ENCODE data around the gene SORCS2.

Gene SORCS2

DNA sequence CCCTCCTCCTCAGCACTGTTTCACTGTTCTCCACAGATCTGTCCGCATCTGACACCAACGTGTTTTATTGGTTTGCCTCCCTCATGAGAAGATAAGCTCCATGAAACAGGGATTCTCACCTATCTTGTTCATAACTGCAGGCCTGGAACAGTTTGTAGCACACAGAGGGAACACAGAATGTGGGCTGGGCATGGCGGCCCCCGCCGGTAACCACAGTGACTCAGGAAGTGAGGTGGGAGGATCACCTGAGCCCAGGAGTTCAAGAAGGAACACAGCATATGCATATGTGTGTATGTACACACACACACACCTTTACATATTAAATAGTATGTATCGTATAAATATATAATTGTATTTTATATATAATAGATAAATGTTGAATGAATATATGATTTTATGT, 578.7 kb downstream of the SORCS2 start:
- Histone ChIP-seq H3K4me3 (ENCODE audit: low read length) (0 out of 2 replicates have a peak overlapping the region, but pooled peaks have one; percentile 24), H3K9me3 (ENCODE audit: control insufficient read depth, insufficient read depth, low read length) (no peaks in the 10 kb centered on the region), H3K4me2 (ENCODE audit: low read length) (peak overlapping the region; percentile 53), H3K79me2 (ENCODE audit: control insufficient read depth, low read length) (no peaks in the 10 kb centered on the region), H3K4me1 (ENCODE audit: control insufficient read depth, low read length) (peaks cover 23% of the 10 kb centered on the region), H3K36me3 (ENCODE audit: control insufficient read depth, low read length) (no peaks in the 10 kb centered on the region), H3K27ac (ENCODE audit: low read depth, low read length) (no peak overlapping the region), H3K9me2 (replicated peaks; ENCODE audit: control insufficient read depth, low read length) (no peaks in the 10 kb centered on the region), H3K27me3 (ENCODE audit: control insufficient read depth, low read length) (peaks cover 9% of the 10 kb centered on the region; the same call in 1 of the 2 replicates), H4K20me1 (ENCODE audit: control insufficient read depth, insufficient read depth, low read depth, low read length) (no peaks in the 10 kb centered on the region), H3F3A (ENCODE audit: control insufficient read depth, insufficient read depth) (no peaks in the 10 kb centered on the region)
- TF ChIP-seq, protein P1, sequence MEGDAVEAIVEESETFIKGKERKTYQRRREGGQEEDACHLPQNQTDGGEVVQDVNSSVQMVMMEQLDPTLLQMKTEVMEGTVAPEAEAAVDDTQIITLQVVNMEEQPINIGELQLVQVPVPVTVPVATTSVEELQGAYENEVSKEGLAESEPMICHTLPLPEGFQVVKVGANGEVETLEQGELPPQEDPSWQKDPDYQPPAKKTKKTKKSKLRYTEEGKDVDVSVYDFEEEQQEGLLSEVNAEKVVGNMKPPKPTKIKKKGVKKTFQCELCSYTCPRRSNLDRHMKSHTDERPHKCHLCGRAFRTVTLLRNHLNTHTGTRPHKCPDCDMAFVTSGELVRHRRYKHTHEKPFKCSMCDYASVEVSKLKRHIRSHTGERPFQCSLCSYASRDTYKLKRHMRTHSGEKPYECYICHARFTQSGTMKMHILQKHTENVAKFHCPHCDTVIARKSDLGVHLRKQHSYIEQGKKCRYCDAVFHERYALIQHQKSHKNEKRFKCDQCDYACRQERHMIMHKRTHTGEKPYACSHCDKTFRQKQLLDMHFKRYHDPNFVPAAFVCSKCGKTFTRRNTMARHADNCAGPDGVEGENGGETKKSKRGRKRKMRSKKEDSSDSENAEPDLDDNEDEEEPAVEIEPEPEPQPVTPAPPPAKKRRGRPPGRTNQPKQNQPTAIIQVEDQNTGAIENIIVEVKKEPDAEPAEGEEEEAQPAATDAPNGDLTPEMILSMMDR (IDR thresholded peaks at IDR 0.05; ENCODE audit: low read depth, low read length, poor library complexity, severe bottlenecking) = no peak
- no peak for TF ChIP-seq EZH2phosphoT487 (IDR thresholded peaks at IDR 0.05; ENCODE audit: borderline replicate concordance, low read length)

DNA sequence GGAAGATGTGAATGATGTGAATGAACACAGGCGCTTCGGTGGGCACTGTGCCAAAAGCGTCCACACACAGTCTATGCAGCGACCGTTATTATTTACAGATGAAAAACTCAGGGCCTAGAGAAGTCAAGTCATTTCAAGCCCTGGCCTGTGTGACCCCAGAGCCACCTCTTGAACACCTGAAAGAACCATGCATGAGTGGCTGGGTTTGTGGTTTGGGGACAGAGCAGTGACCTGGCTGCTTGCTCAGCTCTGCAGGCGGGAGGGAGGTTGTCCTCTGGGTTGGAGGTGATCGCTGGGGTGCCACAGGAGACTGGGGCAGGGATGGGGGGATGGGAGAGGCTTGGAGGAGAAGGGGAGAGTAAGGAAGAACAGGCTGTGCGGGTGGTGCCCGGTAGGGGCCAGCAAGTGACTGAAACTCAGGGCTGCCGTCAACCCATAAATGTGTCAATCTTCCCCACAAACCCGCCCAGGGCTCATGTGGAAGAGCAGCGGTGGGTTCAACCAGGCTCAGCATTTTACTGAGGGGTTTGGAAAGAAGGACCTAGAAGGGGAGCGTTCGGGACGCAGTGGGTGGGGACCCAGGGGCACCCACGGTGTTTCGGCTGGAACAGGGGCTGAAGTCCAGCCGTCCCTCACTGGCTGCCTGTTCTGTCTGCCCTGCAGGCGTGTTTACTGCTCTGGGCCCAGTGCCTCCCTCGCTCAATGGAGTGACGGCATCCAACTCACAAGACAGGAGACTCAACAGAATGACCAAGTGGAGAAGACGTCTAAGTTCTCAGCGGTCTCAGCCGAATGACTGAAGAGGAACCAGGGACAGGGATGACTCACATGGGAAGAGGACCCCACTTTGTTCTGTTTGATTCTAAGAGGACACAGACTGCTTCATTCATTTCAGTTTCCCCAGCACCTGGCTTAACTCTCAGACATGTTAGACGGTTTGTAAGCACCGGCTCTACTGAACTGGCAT, 579.5 kb downstream of the SORCS2 start:
- H3K9me3 ChIP-seq (ENCODE audit: control insufficient read depth, insufficient read depth, low read length) = no peaks in the 10 kb centered on the region
- no peaks in the 10 kb centered on the region for H3K79me2 ChIP-seq (ENCODE audit: control insufficient read depth, low read length)
- 0 out of 2 replicates have a peak overlapping the region, but pooled peaks have one; percentile 8 for H3K4me3 ChIP-seq (ENCODE audit: low read length)
- H3F3A ChIP-seq (ENCODE audit: control insufficient read depth, insufficient read depth) = no peaks in the 10 kb centered on the region
- H3K27ac ChIP-seq (ENCODE audit: low read depth, low read length) = no peak overlapping the region; the same call in 1 of the 2 replicates
- H4K20me1 ChIP-seq (ENCODE audit: control insufficient read depth, insufficient read depth, low read depth, low read length) = no peaks in the 10 kb centered on the region
- H3K4me1 ChIP-seq (ENCODE audit: control insufficient read depth, low read length) = peaks cover 23% of the 10 kb centered on the region
- peak overlapping the region; percentile 51 for H3K4me2 ChIP-seq (ENCODE audit: low read length)
- peaks cover 11% of the 10 kb centered on the region for H3K27me3 ChIP-seq (ENCODE audit: control insufficient read depth, low read length)
- no peaks in the 10 kb centered on the region for H3K36me3 ChIP-seq (ENCODE audit: control insufficient read depth, low read length)
- no peak for TF ChIP-seq EZH2phosphoT487 (IDR thresholded peaks at IDR 0.05; ENCODE audit: borderline replicate concordance, low read length)
- TF ChIP-seq, protein P1 (IDR thresholded peaks at IDR 0.05; ENCODE audit: low read depth, low read length, poor library complexity, severe bottlenecking) = peak; percentile 17
- no peaks in the 10 kb centered on the region for H3K9me2 ChIP-seq (replicated peaks; ENCODE audit: control insufficient read depth, low read length)

DNA sequence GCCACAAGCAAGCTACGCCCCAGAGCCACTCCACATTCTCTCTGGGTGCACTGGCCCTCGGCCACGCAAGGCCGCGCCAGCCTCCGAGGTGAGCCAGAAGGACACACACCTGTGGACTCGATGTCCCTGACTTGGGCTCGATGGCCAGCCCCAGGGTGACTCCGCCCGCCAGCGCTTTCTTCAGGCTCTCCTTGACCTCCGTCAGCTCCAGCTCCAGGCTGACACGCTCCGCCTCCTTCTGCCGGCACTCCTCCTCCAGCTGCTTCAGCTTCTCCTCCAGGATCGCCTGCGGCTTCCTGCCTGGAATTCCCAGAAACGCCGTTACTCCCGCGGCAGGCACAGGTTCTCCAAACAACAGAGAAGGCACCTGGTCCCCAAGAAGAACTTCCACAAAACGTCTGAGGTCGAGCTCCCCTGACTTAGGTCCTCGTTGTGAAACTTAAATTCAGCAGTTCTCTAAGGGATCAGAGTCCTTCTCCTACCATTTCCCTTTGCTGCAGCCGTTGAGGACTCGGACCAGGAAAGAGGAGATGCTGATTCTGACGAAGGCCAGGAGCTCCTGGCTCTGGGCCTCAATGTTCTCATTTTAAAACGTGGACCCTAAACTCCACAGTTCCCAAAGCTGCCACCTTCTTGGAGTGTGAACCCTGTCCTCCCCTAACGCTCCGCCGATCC, 580.5 kb downstream of the SORCS2 start:
- TF ChIP-seq EZH2phosphoT487 (IDR thresholded peaks at IDR 0.05; ENCODE audit: borderline replicate concordance, low read length) = no peak
- TF ChIP-seq, protein P1 (IDR thresholded peaks at IDR 0.05; ENCODE audit: low read depth, low read length, poor library complexity, severe bottlenecking) = no peak
- H3K79me2 ChIP-seq (ENCODE audit: control insufficient read depth, low read length) = no peaks in the 10 kb centered on the region
- H3F3A ChIP-seq (ENCODE audit: control insufficient read depth, insufficient read depth) = no peaks in the 10 kb centered on the region
- no peak overlapping the region for H3K4me3 ChIP-seq (ENCODE audit: low read length)
- H3K9me3 ChIP-seq (ENCODE audit: control insufficient read depth, insufficient read depth, low read length) = no peaks in the 10 kb centered on the region
- no peak overlapping the region for H3K27ac ChIP-seq (ENCODE audit: low read depth, low read length)
- H3K4me1 ChIP-seq (ENCODE audit: control insufficient read depth, low read length) = peaks cover 23% of the 10 kb centered on the region
- H3K9me2 ChIP-seq (replicated peaks; ENCODE audit: control insufficient read depth, low read length) = no peaks in the 10 kb centered on the region
- no peaks in the 10 kb centered on the region for H3K36me3 ChIP-seq (ENCODE audit: control insufficient read depth, low read length)
- H3K27me3 ChIP-seq (ENCODE audit: control insufficient read depth, low read length) = peaks cover 17% of the 10 kb centered on the region
- no peak overlapping the region for H3K4me2 ChIP-seq (ENCODE audit: low read length)
- no peaks in the 10 kb centered on the region for H4K20me1 ChIP-seq (ENCODE audit: control insufficient read depth, insufficient read depth, low read depth, low read length)

Measured in DOHH2 (cell line).